Adrenal gland (tissue), 12 donors: Measurements from ENCODE around the gene METTL26. TPM values are rescaled to one million over a fixed set of nuclear protein-coding genes. Genes with fewer than 3 reads are reported as not detected.

Source experiments
- DNase-seq, 7 donors: peaks; one replicate each; pipeline ENCODE4 v3.0.0-alpha.2; 2019 to 2020
- H3K27ac ChIP-seq, 5 donors: fragments of 200-600 bp; sonication (generic) in 4 of 5; 1 replicate in 3 of 5; 2 replicates in 2 of 5; pipeline versions ENCODE4 v1.5.1 to v1.8.0; 2016 to 2020; ENCODE audit warnings: mild to moderate bottlenecking in 1 of 5
- H3K27me3 ChIP-seq: fragments of 200-600 bp; 2 replicates; pipeline ENCODE4 v1.8.0; 2021
- H3K36me3 ChIP-seq, 2 donors: fragments of 200-600 bp; replicated peaks in 1 of 2; 1 replicate in 1 of 2; 2 replicates in 1 of 2; pipeline versions ENCODE4 v1.5.1 to v1.8.0; 2018 to 2022
- H3K4me1 ChIP-seq, 2 donors: fragments of 200-600 bp; replicated peaks in 1 of 2; 1 replicate in 1 of 2; 2 replicates in 1 of 2; pipeline versions ENCODE4 v1.5.1 to v1.8.0; 2018 to 2021
- H3K4me3 ChIP-seq, 4 donors: fragments of 200-600 bp; sonication (generic) in 3 of 4; one replicate each; pipeline ENCODE4 v1.5.1; 2016 to 2018
- H3K9me3 ChIP-seq, 3 donors: fragments of 200-600 bp; sonication (generic) in 1 of 3; replicated peaks in 1 of 3; 1 replicate in 2 of 3; 2 replicates in 1 of 3; pipeline versions ENCODE4 v1.5.1 to v1.8.0; 2016 to 2021
- POLR2A ChIP-seq, 2 donors: fragments of 450-650 bp; IDR thresholded peaks; one replicate each; pipeline ENCODE4 v1.6.1; 2017; ENCODE audit warnings: antibody characterized with exemption in 2 of 2, mild to moderate bottlenecking in 2 of 2, moderate library complexity in 1 of 2
- WGBS, 4 donors: extraction: QIAGEN DNeasy Blood & Tissue Kit in 2 of 4; methylation state at CpG; one replicate each; pipeline versions ENCODE4 v1.1.5 to v1.1.7; 2013 to 2017; 5-methylcytosine and 5-hydroxymethylcytosine counted together
- intact Hi-C, 2 donors: fragments of 100-400 bp; cut with DNase I; formaldehyde crosslinking; loops; one replicate each; pipeline versions ENCODE4 v1.14.1 to v1.15.0; 2022 to 2023
- polyA plus RNA-seq, 3 donors: library from polyadenylated mRNA; stranded (reverse); fragments of 200-250 nt in 2 of 3; fragments of 350-450 nt in 1 of 3; fragmentation: Illumina TruSeq in 1 of 3; extraction: RNeasy Lipid Tissue Mini Kit (QIAGEN cat#74804) in 1 of 3; gene quantifications; one replicate each; pipeline ENCODE4 v1.2.3, GENCODE V29; 2013 to 2014
- total RNA-seq, 9 donors: library from RNA; depleted of rRNA in 4 of 9; stranded (reverse); fragments of >200 nt in 4 of 9; fragments of 120-200 nt in 1 of 9; fragmentation: NEBNext Ultra II Directional in 1 of 9; extraction: Animal tissue kit (Norgen Biotek cat#: 25700) in 1 of 9; gene quantifications; one replicate each; pipeline versions ENCODE4 v1.1.0 to v1.2.4, GENCODE V29; 2013 to 2023
- TF ChIP-seq, protein P1 (sequence below), 6 experiments: fragments of 450-650 bp in 4 of 6; fragments of 200-600 bp in 2 of 6; sonication (generic) in 1 of 6; IDR thresholded peaks; 1 replicate in 5 of 6; 2 replicates in 1 of 6; pipeline versions ENCODE4 v1.5.1 to v1.8.0; 2016 to 2021; ENCODE audit warnings: antibody characterized with exemption in 6 of 6, mild to moderate bottlenecking in 2 of 6, moderate library complexity in 1 of 6
- donor health status: healthy with polysubstance abuse.
- donor health status: Bipolar disorder and iron deficiency.
- donor health status: DM: yes; HTN: yes; CAD: no.
- donor health status: DM: no; HTN: no; CAD: no.
- donor health status: DM: no; HTN: no; CAD: no.
- donor health status: DM: yes; HTN: yes; CAD: no.

Gene METTL26
- total and polyA plus RNA-seq, 12 donors: 40.4 to 403 (median 130) TPM

DNA sequence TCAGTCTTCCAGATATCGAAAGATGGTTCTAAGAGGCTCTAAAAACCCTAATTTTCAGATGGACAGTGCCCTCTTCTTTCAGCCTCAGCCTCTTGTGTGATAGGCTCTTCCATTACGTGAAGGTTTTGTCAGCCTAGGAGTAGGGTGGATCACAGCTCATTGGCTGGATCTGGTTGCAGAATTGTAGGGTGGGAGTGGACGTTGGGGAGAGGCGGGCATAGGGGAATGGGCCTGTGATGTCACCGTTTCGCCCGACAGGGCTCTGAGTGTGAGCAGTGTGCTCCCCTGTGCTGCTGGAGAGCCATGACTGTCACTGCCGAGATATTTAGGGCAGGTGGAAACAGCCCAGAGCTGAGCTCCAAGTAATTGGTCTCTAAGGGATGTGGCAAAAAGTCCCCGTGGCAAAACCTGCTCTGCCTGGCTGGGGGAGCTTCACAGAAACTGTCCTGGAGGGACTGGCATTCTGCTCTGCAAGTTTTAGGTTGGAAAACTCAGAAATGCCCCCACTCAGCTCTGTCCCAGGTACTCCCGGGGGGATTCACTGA lies 11.5 kb downstream of the METTL26 start:
- no peak for TF ChIP-seq POLR2A (IDR thresholded peaks at IDR 0.05)
- TF ChIP-seq, protein P1, sequence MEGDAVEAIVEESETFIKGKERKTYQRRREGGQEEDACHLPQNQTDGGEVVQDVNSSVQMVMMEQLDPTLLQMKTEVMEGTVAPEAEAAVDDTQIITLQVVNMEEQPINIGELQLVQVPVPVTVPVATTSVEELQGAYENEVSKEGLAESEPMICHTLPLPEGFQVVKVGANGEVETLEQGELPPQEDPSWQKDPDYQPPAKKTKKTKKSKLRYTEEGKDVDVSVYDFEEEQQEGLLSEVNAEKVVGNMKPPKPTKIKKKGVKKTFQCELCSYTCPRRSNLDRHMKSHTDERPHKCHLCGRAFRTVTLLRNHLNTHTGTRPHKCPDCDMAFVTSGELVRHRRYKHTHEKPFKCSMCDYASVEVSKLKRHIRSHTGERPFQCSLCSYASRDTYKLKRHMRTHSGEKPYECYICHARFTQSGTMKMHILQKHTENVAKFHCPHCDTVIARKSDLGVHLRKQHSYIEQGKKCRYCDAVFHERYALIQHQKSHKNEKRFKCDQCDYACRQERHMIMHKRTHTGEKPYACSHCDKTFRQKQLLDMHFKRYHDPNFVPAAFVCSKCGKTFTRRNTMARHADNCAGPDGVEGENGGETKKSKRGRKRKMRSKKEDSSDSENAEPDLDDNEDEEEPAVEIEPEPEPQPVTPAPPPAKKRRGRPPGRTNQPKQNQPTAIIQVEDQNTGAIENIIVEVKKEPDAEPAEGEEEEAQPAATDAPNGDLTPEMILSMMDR (IDR thresholded peaks at IDR 0.05): no peak
- WGBS, 4 donors: 80 to 87% (median 83%) methylated on average over 8 to 10 of the region's 10 CpGs
- Histone ChIP-seq H3K9me3 (no peaks in the 10 kb centered on the region), H3K27me3 (no peaks in the 10 kb centered on the region), H3K4me3 (no peak overlapping the region), H3K36me3 (peaks cover 0 to 16% of the 10 kb centered on the region in 2 donors), H3K27ac (peak overlapping the region in 1 of 5 donors; percentile 39), H3K4me1 (peaks cover 2 to 7% of the 10 kb centered on the region in 2 donors)
- DNase-seq: peak in 1 of 7 donors; percentile 79
- intact Hi-C loops: no loop called here

DNA sequence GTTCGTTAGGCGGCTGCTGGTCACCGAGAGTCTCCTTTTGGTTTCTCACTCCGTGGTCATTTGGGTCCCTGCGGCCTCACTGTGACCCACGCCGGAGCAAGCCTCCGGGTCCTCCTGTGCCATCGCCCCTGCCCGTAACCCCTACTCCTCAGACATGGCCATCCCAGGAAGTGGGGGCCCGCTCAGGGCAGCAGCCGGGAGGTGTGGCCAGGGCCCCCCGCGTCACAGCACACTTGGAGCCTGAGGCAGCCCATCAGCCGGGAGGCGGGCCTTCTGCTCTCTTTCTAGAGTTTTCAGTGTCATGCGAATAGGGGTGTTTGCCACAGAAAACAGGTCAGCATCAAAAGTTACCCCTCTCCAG lies 13.2 kb downstream of the METTL26 start:
- Histone ChIP-seq H3K9me3 (no peaks in the 10 kb centered on the region), H3K36me3 (peaks cover 0 to 12% of the 10 kb centered on the region in 2 donors), H3K27me3 (no peaks in the 10 kb centered on the region), H3K4me3 (no peak overlapping the region), H3K4me1 (peaks cover 0 to 7% of the 10 kb centered on the region in 2 donors), H3K27ac (no peak overlapping the region)
- intact Hi-C loops: no loop called here
- no peak for DNase-seq
- TF ChIP-seq POLR2A (IDR thresholded peaks at IDR 0.05): no peak
- TF ChIP-seq, protein P1 (IDR thresholded peaks at IDR 0.05): no peak
- WGBS, 4 donors: 93 to 95% (median 93%) methylated on average over 9 to 17 of the region's 17 CpGs

DNA sequence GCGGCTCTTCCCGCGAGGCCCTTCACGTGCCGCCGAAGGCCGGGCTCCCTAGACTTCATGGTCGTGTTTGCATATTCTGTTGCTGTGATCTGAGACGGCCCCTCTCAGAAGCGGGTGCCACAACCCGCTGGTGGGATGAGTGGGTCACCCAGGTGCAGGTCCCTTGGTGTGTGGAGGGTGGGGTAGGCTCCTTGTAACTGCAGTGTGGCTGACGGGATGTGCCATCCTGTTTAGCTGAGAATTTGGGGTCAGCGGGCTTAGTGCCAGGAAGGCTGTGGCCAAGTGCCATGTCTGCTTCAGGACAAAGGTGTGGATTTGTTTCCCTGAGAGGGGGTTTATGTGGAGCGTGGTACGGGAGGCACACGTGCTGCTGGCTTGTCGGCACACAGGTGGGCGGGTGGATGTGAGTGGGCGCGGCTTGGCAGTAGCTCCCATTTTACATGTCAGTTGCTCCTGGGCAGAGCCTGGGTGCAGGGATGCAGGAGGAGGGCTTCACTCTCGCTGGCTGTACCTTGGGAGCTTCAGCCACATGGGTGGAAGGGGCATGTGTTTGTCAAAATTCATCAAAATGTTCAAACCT lies 14.5 kb downstream of the METTL26 start:
- intact Hi-C loops: no loop called here
- Histone ChIP-seq H3K27ac (no peak overlapping the region), H3K9me3 (no peaks in the 10 kb centered on the region), H3K27me3 (no peaks in the 10 kb centered on the region), H3K4me3 (no peak overlapping the region), H3K4me1 (peaks cover 0 to 3% of the 10 kb centered on the region in 2 donors), H3K36me3 (peaks cover 0 to 5% of the 10 kb centered on the region in 2 donors)
- 87 to 91% (median 90%) methylated on average over 11 to 21 of the region's 21 CpGs for WGBS, 4 donors
- DNase-seq: no peak
- TF ChIP-seq, protein P1 (IDR thresholded peaks at IDR 0.05): no peak
- TF ChIP-seq POLR2A (IDR thresholded peaks at IDR 0.05): no peak

DNA sequence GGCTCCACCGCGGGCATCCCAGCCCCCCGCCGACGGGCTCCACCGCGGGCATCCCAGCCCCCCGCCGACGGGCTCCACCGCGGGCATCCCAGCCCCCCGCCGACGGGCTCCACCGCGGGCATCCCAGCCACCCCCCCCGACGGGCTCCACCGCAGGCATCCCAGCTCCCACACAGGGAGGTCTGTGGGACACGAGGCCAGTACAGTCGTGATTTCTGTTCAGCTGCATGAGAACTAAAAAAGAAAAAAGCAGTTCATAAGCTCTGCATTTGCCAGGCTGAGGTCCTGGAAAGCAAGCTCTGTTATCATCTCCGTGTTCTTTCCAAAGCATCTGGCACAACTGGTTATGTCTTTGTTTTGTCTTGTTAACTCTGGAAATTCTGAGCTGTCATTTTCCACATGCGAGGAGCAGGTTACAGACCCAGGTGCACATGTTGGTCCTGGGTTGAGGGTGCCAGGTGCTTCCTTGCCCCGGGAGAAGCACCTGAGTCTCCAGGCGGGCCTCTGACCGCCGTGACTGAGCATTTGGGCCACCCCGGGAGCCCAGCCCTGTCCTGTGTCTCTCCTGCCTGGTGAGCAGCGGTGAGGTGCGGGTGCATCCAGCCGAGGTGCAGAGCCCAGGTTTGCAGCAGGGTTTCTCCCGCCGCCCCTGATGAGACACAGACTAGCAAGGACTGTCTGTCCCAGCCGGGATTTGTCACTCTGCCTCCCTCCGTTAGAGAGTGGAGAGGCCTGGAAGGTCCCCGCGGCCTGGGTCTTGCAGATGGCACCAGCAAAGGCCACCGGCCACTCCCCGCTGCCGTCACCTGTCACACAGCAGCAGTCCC lies 15.2 kb downstream of the METTL26 start:
- TF ChIP-seq POLR2A (IDR thresholded peaks at IDR 0.05): no peak
- TF ChIP-seq, protein P1 (IDR thresholded peaks at IDR 0.05): no peak
- no peaks in the 10 kb centered on the region for H3K27me3 ChIP-seq
- peaks cover 0 to 2% of the 10 kb centered on the region in 2 donors for H3K36me3 ChIP-seq
- WGBS, 4 donors: 79 to 87% (median 87%) methylated on average over 12 to 41 of the region's 41 CpGs
- H3K9me3 ChIP-seq: no peaks in the 10 kb centered on the region
- intact Hi-C loops: no loop called here
- no peak overlapping the region for H3K27ac ChIP-seq
- no peak for DNase-seq
- no peaks in the 10 kb centered on the region for H3K4me1 ChIP-seq
- no peak overlapping the region for H3K4me3 ChIP-seq
